Common myeloid progenitor, CD34-positive (primary cell): Measurements from ENCODE around the gene AATK.

Experiments used
- CTCF ChIA-PET: fragments of 350-600 bp; sonication (Branson Sonifier 250); formaldehyde crosslinking; loops from one replicate; lab custom pipeline; 2021; ENCODE audit warnings: antibody characterized with exemption; lab: Charles Lee
- POLR2A ChIA-PET: fragments of 350-600 bp; sonication (Branson Sonifier 250); formaldehyde crosslinking; loops from one replicate; lab custom pipeline; 2021; ENCODE audit warnings: antibody characterized with exemption; lab: Charles Lee
- DNase-seq, 3 donors: peaks; one replicate each; pipeline versions ENCODE4 v3.0.0 to v3.0.0-alpha.2; 2013
- H3K27ac ChIP-seq, 2 experiments: 1 replicate in 1 of 2; 2 replicates in 1 of 2; pipeline ENCODE4 v1.7.0; 2013; ENCODE audit warnings: inconsistent platforms in 2 of 2, low read length in 2 of 2, mild to moderate bottlenecking in 2 of 2, low read depth in 1 of 2, moderate library complexity in 1 of 2; ENCODE audit not compliant: severe bottlenecking in 2 of 2, insufficient read depth in 1 of 2, poor library complexity in 1 of 2
- H3K27me3 ChIP-seq, 5 experiments: replicated peaks in 2 of 5; 1 replicate in 3 of 5; 2 replicates in 2 of 5; pipeline versions ENCODE4 v1.6.1 to v1.7.0; 2013; ENCODE audit warnings: low read length in 4 of 5, mild to moderate bottlenecking in 2 of 5, moderate library complexity in 2 of 5, inconsistent platforms in 1 of 5; ENCODE audit not compliant: insufficient read depth in 5 of 5, control insufficient read depth in 4 of 5
- H3K36me3 ChIP-seq, 4 experiments: 1 replicate in 2 of 4; 2 replicates in 2 of 4; pipeline versions ENCODE4 v1.6.1 to v1.7.0; 2013; ENCODE audit warnings: low read length in 3 of 4, control low read depth in 1 of 4, mild to moderate bottlenecking in 1 of 4; ENCODE audit not compliant: control insufficient read depth in 4 of 4, insufficient read depth in 4 of 4
- H3K4me1 ChIP-seq, 4 experiments: 1 replicate in 3 of 4; 2 replicates in 1 of 4; pipeline versions ENCODE4 v1.6.1 to v1.7.1; 2013; ENCODE audit warnings: low read length in 3 of 4, mild to moderate bottlenecking in 3 of 4, control low read depth in 1 of 4, inconsistent platforms in 1 of 4, moderate library complexity in 1 of 4; ENCODE audit not compliant: control insufficient read depth in 4 of 4, insufficient read depth in 4 of 4; ENCODE audit errors: control extremely low read depth in 1 of 4
- H3K4me3 ChIP-seq, 7 experiments: 1 replicate in 4 of 7; 2 replicates in 3 of 7; pipeline versions ENCODE4 v1.5.1 to v1.7.0; 2013; ENCODE audit warnings: mild to moderate bottlenecking in 7 of 7, low read length in 6 of 7, moderate library complexity in 6 of 7, inconsistent platforms in 2 of 7, low read depth in 2 of 7, control low read depth in 1 of 7; ENCODE audit not compliant: insufficient read depth in 4 of 7, control insufficient read depth in 1 of 7; ENCODE audit errors: extremely low read depth in 1 of 7
- H3K9me3 ChIP-seq, 5 experiments: 1 replicate in 4 of 5; 2 replicates in 1 of 5; pipeline versions ENCODE4 v1.6.1 to v1.7.1; 2013; ENCODE audit warnings: low read length in 4 of 5, mild to moderate bottlenecking in 2 of 5, inconsistent platforms in 1 of 5, low read depth in 1 of 5, moderate library complexity in 1 of 5; ENCODE audit not compliant: control insufficient read depth in 4 of 5, insufficient read depth in 2 of 5; ENCODE audit errors: control extremely low read depth in 1 of 5
- WGBS: methylation state at CpG from one replicate; pipeline ENCODE4 v1.1.5; 2013; ENCODE audit not compliant: insufficient coverage; 5-methylcytosine and 5-hydroxymethylcytosine counted together

AATK gene

GRCh38 chr17:81176666-81177065 lies 10.6 kb upstream of the AATK start:
- ChIA-PET POLR2A (interaction anchor here (0.7 kb wide), 1 partner anchor 15 kb away, joined by 5 read pairs; no protein-coding TSS in a partner anchor), CTCF (interaction anchor here (1.4 kb wide), 1 partner anchor 21 kb away, joined by 3 read pairs; no protein-coding TSS in a partner anchor)
- Histone ChIP-seq H3K4me3 (no peak overlapping the region), H3K9me3 (peaks cover 0 to 3% (median 0%) of the 10 kb centered on the region in 5 experiments), H3K4me1 (no peaks in the 10 kb centered on the region), H3K36me3 (no peaks in the 10 kb centered on the region), H3K27me3 (no peaks in the 10 kb centered on the region), H3K27ac (no peak overlapping the region)
- 100% methylated on average over 6 of the region's 7 CpGs for WGBS
- DNase-seq, result peak in 1 of 3 donors; percentile 67

- Histone ChIP-seq H3K36me3 (no peaks in the 10 kb centered on the region), H3K9me3 (peaks cover 0 to 3% (median 0%) of the 10 kb centered on the region in 5 experiments), H3K4me3 (no peak overlapping the region), H3K27ac (no peak overlapping the region), H3K27me3 (no peaks in the 10 kb centered on the region), H3K4me1 (no peaks in the 10 kb centered on the region)
- no peak for DNase-seq
- POLR2A ChIA-PET, result no interaction called here
- 100% methylated on average over 1 of the region's 1 CpG for WGBS
- CTCF ChIA-PET, result interaction anchor here (1.3 kb wide), 1 partner anchor 21 kb away, joined by 3 read pairs; no protein-coding TSS in a partner anchor
Observed at GRCh38 chr17:81173762-81174155, 7.7 kb upstream of the AATK start.

GRCh38 chr17:81173052-81173761 lies 7.2 kb upstream of the AATK start:
- DNase-seq, result no peak
- no peaks in the 10 kb centered on the region for H3K27me3 ChIP-seq
- 98% methylated on average over 7 of the region's 11 CpGs for WGBS
- no peak overlapping the region for H3K4me3 ChIP-seq
- ChIA-PET POLR2A (no interaction called here), CTCF (interaction anchor here (0.6 to 1.3 kb wide), 3 partner anchors 28 to 30 kb away, joined by 3 read pairs; no protein-coding TSS in a partner anchor)
- H3K27ac ChIP-seq, result no peak overlapping the region
- no peaks in the 10 kb centered on the region for H3K4me1 ChIP-seq
- H3K9me3 ChIP-seq, result peaks cover 0 to 3% (median 0%) of the 10 kb centered on the region in 5 experiments
- H3K36me3 ChIP-seq, result no peaks in the 10 kb centered on the region

- H3K4me1 ChIP-seq, result peaks cover 0 to 1% (median under 1%) of the 10 kb centered on the region in 4 experiments
- H3K27me3 ChIP-seq, result peaks cover 0 to 2% (median 0%) of the 10 kb centered on the region in 5 experiments
- ChIA-PET CTCF (interaction anchor here (1.3 kb wide), 1 partner anchor 29 kb away, joined by 3 read pairs; no protein-coding TSS in a partner anchor), POLR2A (no interaction called here)
- no peak for DNase-seq
- WGBS, result 96% methylated on average over 6 of the region's 8 CpGs
- H3K36me3 ChIP-seq, result no peaks in the 10 kb centered on the region
- H3K9me3 ChIP-seq, result peaks cover 0 to 3% (median 0%) of the 10 kb centered on the region in 5 experiments
- no peak overlapping the region for H3K27ac ChIP-seq
- H3K4me3 ChIP-seq, result no peak overlapping the region
Observed at GRCh38 chr17:81171941-81172340, 5.9 kb upstream of the AATK start.

GRCh38 chr17:81170727-81171494 lies 4.9 kb upstream of the AATK start:
- Histone ChIP-seq H3K4me1 (peaks cover 0 to 6% (median 4%) of the 10 kb centered on the region in 4 experiments), H3K27ac (no peak overlapping the region), H3K27me3 (peaks cover 0 to 6% (median 0%) of the 10 kb centered on the region in 5 experiments), H3K4me3 (no peak overlapping the region), H3K36me3 (no peaks in the 10 kb centered on the region), H3K9me3 (peaks cover 0 to 3% (median 0%) of the 10 kb centered on the region in 5 experiments)
- no peak for DNase-seq
- ChIA-PET CTCF (no interaction called here), POLR2A (no interaction called here)
- WGBS, result 97% methylated on average over 15 of the region's 15 CpGs

- CTCF ChIA-PET, result no interaction called here
- WGBS, result 100% methylated on average over 3 of the region's 3 CpGs
- DNase-seq, result no peak
- Histone ChIP-seq H3K4me3 (no peak overlapping the region), H3K4me1 (peaks cover 0 to 10% (median 8%) of the 10 kb centered on the region in 4 experiments), H3K9me3 (no peaks in the 10 kb centered on the region), H3K27ac (no peak overlapping the region), H3K27me3 (peaks cover 0 to 9% (median 0%) of the 10 kb centered on the region in 5 experiments), H3K36me3 (no peaks in the 10 kb centered on the region)
- POLR2A ChIA-PET, result no interaction called here
Observed at GRCh38 chr17:81169870-81170309, 3.9 kb upstream of the AATK start.
